HT-29 (cell line): ENCODE measurements around the gene OSGIN1. TPM values are rescaled to one million over a fixed set of nuclear protein-coding genes. Genes with fewer than 3 reads are reported as not detected.

Experiments
- DNase-seq: peaks from one replicate; pipeline ENCODE4 v3.0.0-alpha.2; 2015; ENCODE audit warnings: low spot score
- total RNA-seq: library from RNA; depleted of rRNA; stranded (reverse); fragments of >200 nt; shearing (Covaris generic); gene quantifications from 2 replicates; pipeline ENCODE4 v1.2.3, GENCODE V29; 2014; rRNA removed

OSGIN1 gene
- 14.2 and 16.1 TPM in 2 replicates for total RNA-seq

GRCh38 chr16:83952940-83953795 lies at the start of gene OSGIN1:
Gene OSGIN1 (plus strand): TSS chr16:83953240. CDS start chr16:83957672, 4,432 bp downstream.
- peak; percentile 95 for DNase-seq

- DNase-seq, result no peak
Observed at GRCh38 chr16:83903751-83904150, 49.3 kb upstream of the OSGIN1 start.

GRCh38 chr16:83906683-83907082 lies 46.4 kb upstream of the OSGIN1 start:
- DNase-seq, result no peak

GRCh38 chr16:83907111-83907510 lies 45.9 kb upstream of the OSGIN1 start:
- DNase-seq, result no peak

- no peak for DNase-seq
Observed at GRCh38 chr16:83907631-83908250, 45.3 kb upstream of the OSGIN1 start.

- DNase-seq, result no peak
Observed at GRCh38 chr16:83908798-83909197, 44.2 kb upstream of the OSGIN1 start.

GRCh38 chr16:83911290-83911689 lies 41.8 kb upstream of the OSGIN1 start:
- DNase-seq, result no peak

GRCh38 chr16:83912519-83913244 lies 40.4 kb upstream of the OSGIN1 start:
- DNase-seq, result no peak

- DNase-seq, result peak; percentile 38
Observed at GRCh38 chr16:83913245-83913633, 39.8 kb upstream of the OSGIN1 start.

GRCh38 chr16:83914091-83914710 lies 38.8 kb upstream of the OSGIN1 start:
- no peak for DNase-seq

- DNase-seq, result no peak
Observed at GRCh38 chr16:83915081-83915480, 38.0 kb upstream of the OSGIN1 start.

- no peak for DNase-seq
Observed at GRCh38 chr16:83915491-83915890, 37.5 kb upstream of the OSGIN1 start.

- no peak for DNase-seq
Observed at GRCh38 chr16:83917152-83918120, 35.6 kb upstream of the OSGIN1 start.

- no peak for DNase-seq
Observed at GRCh38 chr16:83920894-83921491, 32.0 kb upstream of the OSGIN1 start.

- DNase-seq, result no peak
Observed at GRCh38 chr16:83923581-83924365, 29.3 kb upstream of the OSGIN1 start.

- no peak for DNase-seq
Observed at GRCh38 chr16:83924686-83925085, 28.4 kb upstream of the OSGIN1 start.

- no peak for DNase-seq
Observed at GRCh38 chr16:83925095-83925905, 27.7 kb upstream of the OSGIN1 start.

- DNase-seq, result no peak
Observed at GRCh38 chr16:83925957-83926725, 26.9 kb upstream of the OSGIN1 start.
